Chondrocyte (in vitro differentiated cells): ENCODE measurements around the gene ITM2C. TPM values are rescaled to one million over a fixed set of nuclear protein-coding genes. Genes with fewer than 3 reads are reported as not detected.

ENCODE experiments used
- DNase-seq: peaks from one replicate; pipeline ENCODE4 v3.0.0; 2021; ENCODE audit warnings: mixed read lengths, low spot score
- H3K27ac Mint-ChIP-seq: one replicate; pipeline ENCODE4 v1.8.0; 2021; ENCODE audit warnings: mild to moderate bottlenecking, moderate library complexity, mixed read lengths; ENCODE audit not compliant: unreplicated experiment
- H3K27me3 Mint-ChIP-seq: 2 replicates; pipeline ENCODE4 v1.8.0; 2021; ENCODE audit warnings: low read depth, mixed read lengths
- H3K36me3 Mint-ChIP-seq: 2 replicates; pipeline ENCODE4 v1.8.0; 2021; ENCODE audit warnings: low read depth, mixed read lengths
- H3K4me1 Mint-ChIP-seq: 2 replicates; pipeline ENCODE4 v1.8.0; 2021; ENCODE audit warnings: low read depth, mild to moderate bottlenecking, mixed read lengths
- H3K4me3 Mint-ChIP-seq: one replicate; pipeline ENCODE4 v1.8.0; 2021; ENCODE audit warnings: mild to moderate bottlenecking, moderate library complexity, mixed read lengths; ENCODE audit not compliant: unreplicated experiment
- H3K9me3 Mint-ChIP-seq: 2 replicates; pipeline ENCODE4 v1.8.0; 2021; ENCODE audit warnings: low read depth, mixed read lengths
- total RNA-seq: library from RNA; stranded (reverse); gene quantifications from 3 replicates; pipeline ENCODE4 v1.2.1, GENCODE V29; 2021
- TF ChIP-seq, protein P1 (sequence below): fragments of 200-600 bp; sonication (generic); IDR thresholded peaks from 2 replicates; pipeline ENCODE4 v1.5.0; 2021; ENCODE audit warnings: antibody characterized with exemption, mild to moderate bottlenecking, moderate library complexity

Gene ITM2C
- total RNA-seq, 1 donor from 2014 or later, result 208 TPM

DNA sequence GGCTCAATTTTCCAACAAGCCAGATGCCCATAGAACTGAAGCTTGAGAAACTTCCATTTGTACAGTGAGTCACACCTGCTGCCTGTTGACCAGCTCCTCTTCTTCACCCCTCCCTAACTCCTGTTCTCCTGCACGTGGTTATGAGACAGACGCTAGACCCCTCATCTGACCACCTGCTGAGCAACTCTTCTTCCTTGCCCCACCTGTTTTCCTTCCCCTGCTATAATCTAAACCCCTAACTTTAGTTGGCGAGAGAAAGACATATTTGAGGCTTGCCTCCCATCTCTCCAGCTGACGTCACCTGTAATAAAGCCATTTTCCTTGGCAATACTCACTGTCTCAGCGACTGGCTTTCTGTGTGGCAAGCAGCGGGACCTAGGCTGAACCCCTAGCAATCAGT lies 22.3 kb upstream of the ITM2C start:
- no peak overlapping the region for H3K27ac Mint-ChIP-seq
- TF ChIP-seq, protein P1, sequence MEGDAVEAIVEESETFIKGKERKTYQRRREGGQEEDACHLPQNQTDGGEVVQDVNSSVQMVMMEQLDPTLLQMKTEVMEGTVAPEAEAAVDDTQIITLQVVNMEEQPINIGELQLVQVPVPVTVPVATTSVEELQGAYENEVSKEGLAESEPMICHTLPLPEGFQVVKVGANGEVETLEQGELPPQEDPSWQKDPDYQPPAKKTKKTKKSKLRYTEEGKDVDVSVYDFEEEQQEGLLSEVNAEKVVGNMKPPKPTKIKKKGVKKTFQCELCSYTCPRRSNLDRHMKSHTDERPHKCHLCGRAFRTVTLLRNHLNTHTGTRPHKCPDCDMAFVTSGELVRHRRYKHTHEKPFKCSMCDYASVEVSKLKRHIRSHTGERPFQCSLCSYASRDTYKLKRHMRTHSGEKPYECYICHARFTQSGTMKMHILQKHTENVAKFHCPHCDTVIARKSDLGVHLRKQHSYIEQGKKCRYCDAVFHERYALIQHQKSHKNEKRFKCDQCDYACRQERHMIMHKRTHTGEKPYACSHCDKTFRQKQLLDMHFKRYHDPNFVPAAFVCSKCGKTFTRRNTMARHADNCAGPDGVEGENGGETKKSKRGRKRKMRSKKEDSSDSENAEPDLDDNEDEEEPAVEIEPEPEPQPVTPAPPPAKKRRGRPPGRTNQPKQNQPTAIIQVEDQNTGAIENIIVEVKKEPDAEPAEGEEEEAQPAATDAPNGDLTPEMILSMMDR, result no peak
- H3K27me3 Mint-ChIP-seq, result peaks cover 26% of the 10 kb centered on the region
- DNase-seq, result no peak
- peaks cover 13% of the 10 kb centered on the region for H3K9me3 Mint-ChIP-seq
- H3K4me3 Mint-ChIP-seq, result no peak overlapping the region
- H3K4me1 Mint-ChIP-seq, result no peaks in the 10 kb centered on the region
- H3K36me3 Mint-ChIP-seq, result no peaks in the 10 kb centered on the region

GRCh38 chr2:230843132-230843531 lies 21.6 kb upstream of the ITM2C start:
- peaks cover 26% of the 10 kb centered on the region for H3K27me3 Mint-ChIP-seq
- TF ChIP-seq, protein P1, result no peak
- peaks cover 3% of the 10 kb centered on the region for H3K4me1 Mint-ChIP-seq

DNA sequence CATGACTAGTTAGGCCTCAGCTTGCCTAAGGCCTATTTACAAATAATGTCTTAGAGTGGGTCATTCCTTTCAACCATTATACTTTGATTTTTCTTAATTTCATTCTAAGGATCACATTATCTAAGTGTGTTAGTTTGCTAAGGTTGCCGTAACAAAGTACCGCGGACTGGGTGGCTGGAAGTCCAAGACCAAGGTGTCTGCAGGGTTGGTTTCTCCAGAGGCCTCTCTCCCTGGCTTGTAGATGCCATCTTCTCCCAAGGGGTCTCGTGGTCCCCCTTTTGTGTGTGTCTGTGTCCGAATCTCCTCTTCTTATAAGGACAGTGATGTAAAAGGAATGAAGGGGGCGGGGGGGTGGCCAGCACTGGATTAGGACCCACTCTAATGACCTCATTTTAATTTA lies 18.4 kb upstream of the ITM2C start:
- H3K4me1 Mint-ChIP-seq, result peaks cover 3% of the 10 kb centered on the region
- no peak overlapping the region for H3K27ac Mint-ChIP-seq
- no peaks in the 10 kb centered on the region for H3K36me3 Mint-ChIP-seq
- H3K27me3 Mint-ChIP-seq, result peaks cover 30% of the 10 kb centered on the region
- no peaks in the 10 kb centered on the region for H3K9me3 Mint-ChIP-seq
- TF ChIP-seq, protein P1, result no peak
- no peak overlapping the region for H3K4me3 Mint-ChIP-seq
- DNase-seq, result no peak

More at GRCh38 chr2:230843132-230843531, 21.6 kb upstream of the ITM2C start:
- H3K9me3 Mint-ChIP-seq, result peaks cover 12% of the 10 kb centered on the region
- no peak overlapping the region for H3K4me3 Mint-ChIP-seq
- no peak for DNase-seq
- no peak overlapping the region for H3K27ac Mint-ChIP-seq
- no peaks in the 10 kb centered on the region for H3K36me3 Mint-ChIP-seq

GRCh38 chr2:230847883-230848388 lies 16.8 kb upstream of the ITM2C start:
- TF ChIP-seq, protein P1, result peak; percentile 98
- peaks cover 3% of the 10 kb centered on the region for H3K4me1 Mint-ChIP-seq
- H3K27ac Mint-ChIP-seq, result no peak overlapping the region
- DNase-seq, result no peak
- no peaks in the 10 kb centered on the region for H3K9me3 Mint-ChIP-seq
- no peaks in the 10 kb centered on the region for H3K36me3 Mint-ChIP-seq
- peak overlapping the region; percentile 46 for H3K4me3 Mint-ChIP-seq
- H3K27me3 Mint-ChIP-seq, result peaks cover 29% of the 10 kb centered on the region

- no peaks in the 10 kb centered on the region for H3K9me3 Mint-ChIP-seq
- no peak overlapping the region for H3K27ac Mint-ChIP-seq
- H3K27me3 Mint-ChIP-seq, result peaks cover 33% of the 10 kb centered on the region
- no peak overlapping the region for H3K4me3 Mint-ChIP-seq
- no peak for DNase-seq
- H3K36me3 Mint-ChIP-seq, result no peaks in the 10 kb centered on the region
- H3K4me1 Mint-ChIP-seq, result peaks cover 3% of the 10 kb centered on the region
- TF ChIP-seq, protein P1, result peak; percentile 80
These were observed 14.9 kb upstream of the ITM2C start for GRCh38 chr2:230849633-230850357.
